Mesenchymal stem cell (in vitro differentiated cells and primary cell): ENCODE results near the gene TRMT61A. TPM values are rescaled to one million over a fixed set of nuclear protein-coding genes. Genes with fewer than 3 reads are reported as not detected.

ENCODE experiments used
- DNase-seq: peaks from one replicate; pipeline ENCODE4 v3.0.0-alpha.2; 2013
- H2AFZ ChIP-seq: one replicate; pipeline ENCODE4 v1.6.1; 2013; ENCODE audit warnings: low read depth, mild to moderate bottlenecking, control low read depth, inconsistent platforms, low read length, moderate library complexity
- H2AK5ac ChIP-seq: 2 replicates; pipeline ENCODE4 v1.6.1; 2013; ENCODE audit warnings: low read length, moderate library complexity, mild to moderate bottlenecking, inconsistent platforms; ENCODE audit not compliant: severe bottlenecking
- H2BK120ac ChIP-seq: one replicate; pipeline ENCODE4 v1.6.1; 2013; ENCODE audit warnings: low read depth, mild to moderate bottlenecking, inconsistent platforms, low read length, moderate library complexity
- H2BK12ac ChIP-seq, 2 experiments: one replicate each; pipeline ENCODE4 v1.6.1; 2013; ENCODE audit warnings: inconsistent platforms in 2 of 2, low read length in 2 of 2, mild to moderate bottlenecking in 2 of 2, moderate library complexity in 2 of 2, control low read depth in 1 of 2
- H2BK15ac ChIP-seq: one replicate; pipeline ENCODE4 v1.6.1; 2013; ENCODE audit warnings: mild to moderate bottlenecking, low read depth, inconsistent platforms; ENCODE audit not compliant: poor library complexity, severe bottlenecking
- H2BK5ac ChIP-seq: 2 replicates; pipeline ENCODE4 v1.6.1; 2013; ENCODE audit warnings: low read depth, mild to moderate bottlenecking, low read length, control low read depth, inconsistent platforms; ENCODE audit not compliant: poor library complexity, severe bottlenecking
- H3K14ac ChIP-seq, 2 experiments: one replicate each; pipeline ENCODE4 v1.6.1; 2013; ENCODE audit warnings: inconsistent platforms in 2 of 2, low read length in 2 of 2, control low read depth in 1 of 2, mild to moderate bottlenecking in 1 of 2, moderate library complexity in 1 of 2
- H3K18ac ChIP-seq, 2 experiments: one replicate each; pipeline ENCODE4 v1.6.1; 2013; ENCODE audit warnings: inconsistent platforms in 2 of 2, low read length in 2 of 2, control low read depth in 1 of 2, low read depth in 1 of 2, mild to moderate bottlenecking in 1 of 2
- H3K23ac ChIP-seq, 2 experiments: one replicate each; pipeline ENCODE4 v1.6.1; 2013; ENCODE audit warnings: inconsistent platforms in 2 of 2, low read length in 2 of 2, mild to moderate bottlenecking in 2 of 2, moderate library complexity in 2 of 2, control low read depth in 1 of 2
- H3K27ac ChIP-seq: 2 replicates; pipeline ENCODE4 v1.5.1; 2013; ENCODE audit warnings: mild to moderate bottlenecking, moderate library complexity, low read length, control low read depth, inconsistent platforms; ENCODE audit not compliant: poor library complexity, severe bottlenecking
- H3K27me3 ChIP-seq, 2 experiments: 2 replicates each; pipeline versions ENCODE4 v1.6.1 to v1.7.0; 2013; ENCODE audit warnings: low read length in 2 of 2, mild to moderate bottlenecking in 2 of 2, moderate library complexity in 2 of 2, control low read depth in 1 of 2, inconsistent platforms in 1 of 2; ENCODE audit not compliant: control insufficient read depth in 1 of 2, insufficient read depth in 1 of 2
- H3K36me3 ChIP-seq, 2 experiments: 2 replicates each; pipeline versions ENCODE4 v1.6.1 to v1.7.0; 2013; ENCODE audit warnings: low read length in 2 of 2, control low read depth in 1 of 2, inconsistent platforms in 1 of 2, low read depth in 1 of 2, mild to moderate bottlenecking in 1 of 2; ENCODE audit not compliant: insufficient read depth in 2 of 2, control insufficient read depth in 1 of 2
- H3K4ac ChIP-seq, 2 experiments: one replicate each; pipeline ENCODE4 v1.6.1; 2013; ENCODE audit warnings: inconsistent platforms in 2 of 2, low read length in 2 of 2, mild to moderate bottlenecking in 2 of 2, moderate library complexity in 2 of 2, control low read depth in 1 of 2, low read depth in 1 of 2
- H3K4me1 ChIP-seq: 2 replicates; pipeline ENCODE4 v1.6.1; 2013; ENCODE audit warnings: low read depth, low read length, control low read depth; ENCODE audit not compliant: control insufficient read depth, insufficient read depth
- H3K4me2 ChIP-seq: 2 replicates; pipeline ENCODE4 v1.6.1; 2013; ENCODE audit warnings: low read length, mild to moderate bottlenecking, inconsistent platforms; ENCODE audit not compliant: poor library complexity, severe bottlenecking
- H3K4me3 ChIP-seq, 2 experiments: 2 replicates each; pipeline versions ENCODE4 v1.5.1 to v1.7.0; 2013; ENCODE audit warnings: low read length in 2 of 2, mild to moderate bottlenecking in 2 of 2, control low read depth in 1 of 2, low read depth in 1 of 2; ENCODE audit not compliant: insufficient read depth in 1 of 2
- H3K79me1 ChIP-seq: replicated peaks from 2 replicates; pipeline ENCODE4 v1.6.1; 2013; ENCODE audit warnings: mild to moderate bottlenecking, control low read depth, low read length, inconsistent platforms; ENCODE audit not compliant: poor library complexity, severe bottlenecking
- H3K9ac ChIP-seq: 2 replicates; pipeline ENCODE4 v1.7.0; 2013; ENCODE audit warnings: mild to moderate bottlenecking, low read length, moderate library complexity
- H3K9me3 ChIP-seq: 2 replicates; pipeline ENCODE4 v1.7.0; 2013; ENCODE audit warnings: mild to moderate bottlenecking, low read length; ENCODE audit not compliant: control insufficient read depth
- H4K8ac ChIP-seq: one replicate; pipeline ENCODE4 v1.6.1; 2013; ENCODE audit warnings: inconsistent platforms, mild to moderate bottlenecking, low read length, moderate library complexity
- H4K91ac ChIP-seq: one replicate; pipeline ENCODE4 v1.6.1; 2013; ENCODE audit warnings: mild to moderate bottlenecking, low read length, inconsistent platforms
- WGBS: methylation state at CpG from one replicate; pipeline ENCODE4 v1.1.7; 2013; ENCODE audit warnings: mixed read lengths; 5-methylcytosine and 5-hydroxymethylcytosine counted together
- small RNA-seq: library from polyadenylated mRNA; stranded (forward); fragments of <200 nt; extraction: miRNeasy Mini kit (QIAGEN cat#:217004); gene quantifications from one replicate; pipeline ENCODE3, GENCODE V24; 2013; ENCODE audit warnings: low read depth

The TRMT61A gene

DNA sequence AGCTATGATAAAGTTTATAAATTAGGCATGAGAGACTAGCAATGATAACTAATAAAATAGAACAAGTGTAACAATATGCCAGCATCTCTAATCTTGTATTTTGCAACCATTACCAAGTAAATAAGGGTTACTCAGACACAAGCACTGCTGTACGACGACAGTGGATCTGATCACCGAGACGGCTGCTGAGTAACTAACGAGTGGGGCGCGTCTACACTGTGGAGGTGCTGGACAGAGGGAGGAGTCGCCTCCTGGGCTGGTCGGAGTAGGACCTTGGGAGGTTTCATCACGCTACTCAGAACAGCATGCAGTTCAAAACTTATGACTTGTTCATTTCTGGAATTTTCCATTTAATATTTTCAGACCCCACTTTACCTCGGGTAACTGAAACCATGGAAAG lies 52.2 kb downstream of the TRMT61A start:
- H3K4me3 ChIP-seq: no peak overlapping the region
- 97% methylated on average over 11 of the region's 11 CpGs for WGBS
- H2AK5ac ChIP-seq: no peak overlapping the region

DNA sequence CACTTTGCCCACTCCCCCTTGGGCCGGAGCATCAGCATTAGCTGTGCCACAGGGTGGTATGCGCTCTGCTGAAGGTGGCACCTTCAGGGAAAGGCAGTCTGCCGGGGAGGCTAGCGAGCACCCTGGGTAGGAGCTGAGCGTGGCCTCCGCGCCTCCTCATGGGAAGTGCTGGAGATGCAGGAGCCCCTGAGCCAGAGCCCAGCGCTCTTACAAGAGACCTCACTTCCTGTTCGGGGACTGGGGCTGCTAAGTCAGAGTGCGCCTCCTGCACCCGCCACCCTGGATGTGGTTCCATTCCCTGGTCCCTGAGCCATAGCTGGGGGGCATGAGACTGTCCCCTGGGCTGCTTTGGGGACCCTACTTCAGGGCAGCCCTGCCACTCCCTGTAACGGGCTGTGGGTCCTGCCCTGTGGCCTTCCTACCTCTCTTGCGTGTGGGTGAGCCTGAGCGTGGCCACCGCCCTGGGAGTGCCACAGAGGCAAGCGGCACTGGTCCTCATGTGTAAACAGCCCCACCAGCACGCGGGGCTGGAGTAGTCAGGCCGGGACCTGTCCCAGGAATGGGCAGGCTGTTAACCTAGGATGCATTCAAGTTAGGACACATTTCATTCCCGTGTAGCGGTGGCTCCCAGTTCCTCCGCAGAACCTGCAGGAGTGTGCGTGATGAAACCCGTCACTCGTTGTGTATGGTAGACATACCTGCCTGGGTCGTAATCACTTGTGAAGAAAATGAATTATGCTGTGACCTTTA lies 53.1 kb downstream of the TRMT61A start:
- no peak for DNase-seq
- peaks cover 38% of the 10 kb centered on the region for H3K79me1 ChIP-seq
- H2BK12ac ChIP-seq: no peak overlapping the region
- WGBS: 93% methylated on average over 26 of the region's 26 CpGs
- H3K27ac ChIP-seq: no peak overlapping the region
- no peak overlapping the region for H2BK5ac ChIP-seq
- H2BK15ac ChIP-seq: no peak overlapping the region
- no peaks in the 10 kb centered on the region for H3K27me3 ChIP-seq
- H4K91ac ChIP-seq: no peak overlapping the region
- no peak overlapping the region for H3K4me2 ChIP-seq
- no peak overlapping the region for H3K23ac ChIP-seq
- no peak overlapping the region for H4K8ac ChIP-seq
- peaks cover 39 to 40% of the 10 kb centered on the region in 2 experiments for H3K36me3 ChIP-seq
- H3K9me3 ChIP-seq: no peaks in the 10 kb centered on the region
- H3K4ac ChIP-seq: no peak overlapping the region
- no peak overlapping the region for H2AFZ ChIP-seq
- H3K4me3 ChIP-seq: no peak overlapping the region
- H3K14ac ChIP-seq: no peak overlapping the region
- no peak overlapping the region for H3K9ac ChIP-seq
- peaks cover under 1% of the 10 kb centered on the region for H3K4me1 ChIP-seq
- peak overlapping the region in 1 of 2 experiments; percentile 18 for H3K18ac ChIP-seq
- no peak overlapping the region for H2BK120ac ChIP-seq
- no peak overlapping the region for H2AK5ac ChIP-seq

More for the DNA sequence above, 52.2 kb downstream of the TRMT61A start:
- H3K4me1 ChIP-seq: peaks cover 3% of the 10 kb centered on the region
- no peak overlapping the region for H2BK120ac ChIP-seq
- H4K8ac ChIP-seq: no peak overlapping the region
- H2BK5ac ChIP-seq: no peak overlapping the region
- no peak overlapping the region for H3K14ac ChIP-seq
- peaks cover 40% of the 10 kb centered on the region in 2 experiments for H3K36me3 ChIP-seq
- H3K9ac ChIP-seq: no peak overlapping the region
- no peak overlapping the region for H2BK15ac ChIP-seq
- peaks cover 38% of the 10 kb centered on the region for H3K79me1 ChIP-seq
- no peak overlapping the region for H3K4me2 ChIP-seq
- H3K18ac ChIP-seq: no peak overlapping the region
- H3K27me3 ChIP-seq: no peaks in the 10 kb centered on the region
- H2BK12ac ChIP-seq: no peak overlapping the region
- no peak overlapping the region for H3K23ac ChIP-seq
- H3K27ac ChIP-seq: no peak overlapping the region
- H4K91ac ChIP-seq: no peak overlapping the region
- H3K9me3 ChIP-seq: no peaks in the 10 kb centered on the region
- H2AFZ ChIP-seq: no peak overlapping the region
- no peak for DNase-seq
- no peak overlapping the region for H3K4ac ChIP-seq

- H3K18ac ChIP-seq: no peak overlapping the region
- no peak overlapping the region for H3K23ac ChIP-seq
- H2BK12ac ChIP-seq: no peak overlapping the region
- H3K9ac ChIP-seq: no peak overlapping the region
- H3K4me3 ChIP-seq: no peak overlapping the region
- peaks cover 30% of the 10 kb centered on the region for H3K79me1 ChIP-seq
- no peak for DNase-seq
- no peaks in the 10 kb centered on the region for H3K9me3 ChIP-seq
- 95% methylated on average over 11 of the region's 11 CpGs for WGBS
- H2BK120ac ChIP-seq: no peak overlapping the region
- no peak overlapping the region for H2AFZ ChIP-seq
- H3K4ac ChIP-seq: no peak overlapping the region
- no peak overlapping the region for H4K91ac ChIP-seq
- no peak overlapping the region for H3K14ac ChIP-seq
- H3K4me1 ChIP-seq: no peaks in the 10 kb centered on the region
- peaks cover 33 to 38% of the 10 kb centered on the region in 2 experiments for H3K36me3 ChIP-seq
- H2BK15ac ChIP-seq: no peak overlapping the region
- H4K8ac ChIP-seq: no peak overlapping the region
- no peak overlapping the region for H2AK5ac ChIP-seq
- H3K4me2 ChIP-seq: no peak overlapping the region
- no peak overlapping the region for H2BK5ac ChIP-seq
- H3K27me3 ChIP-seq: no peaks in the 10 kb centered on the region
- no peak overlapping the region for H3K27ac ChIP-seq
These were observed 55.4 kb downstream of the TRMT61A start for GRCh38 chr14:103584326-103584915.

Small RNAs within 50 kb of the gene (small RNA-seq; reads per million reads assigned to genes)
- not detected for gene RNU4-68P
- not detected for gene RNU7-160P
